HUES6 (cell line): Measurements from ENCODE around the gene NECAB2.

Source experiments
- H3K27ac ChIP-seq: 2 replicates; pipeline ENCODE4 v1.7.0; 2013; ENCODE audit warnings: low read depth, mild to moderate bottlenecking, low read length, inconsistent platforms
- H3K27me3 ChIP-seq: 2 replicates; pipeline ENCODE4 v1.6.1; 2013; ENCODE audit warnings: low read length; ENCODE audit not compliant: control insufficient read depth, insufficient read depth
- H3K36me3 ChIP-seq: 2 replicates; pipeline ENCODE4 v1.6.1; 2013; ENCODE audit warnings: low read length; ENCODE audit not compliant: control insufficient read depth, insufficient read depth
- H3K4me1 ChIP-seq: 2 replicates; pipeline ENCODE4 v1.6.1; 2013; ENCODE audit warnings: low read length; ENCODE audit not compliant: control insufficient read depth, insufficient read depth
- H3K4me3 ChIP-seq: 2 replicates; pipeline ENCODE4 v1.5.1; 2013; ENCODE audit warnings: low read depth, low read length
- H3K9ac ChIP-seq: one replicate; pipeline ENCODE4 v1.6.1; 2013; ENCODE audit warnings: mild to moderate bottlenecking, low read length
- H3K9me3 ChIP-seq: 2 replicates; pipeline ENCODE4 v1.6.1; 2013; ENCODE audit warnings: low read depth, low read length; ENCODE audit not compliant: control insufficient read depth, insufficient read depth

NECAB2 gene

GRCh38 chr16:83954577-83955016, 13.4 kb upstream of the NECAB2 start:
- peaks cover 3% of the 10 kb centered on the region; the same call in 1 of the 2 replicates for H3K9me3 ChIP-seq
- H3K4me1 ChIP-seq: peaks cover 11% of the 10 kb centered on the region; the same call in 1 of the 2 replicates
- no peak overlapping the region for H3K9ac ChIP-seq
- H3K4me3 ChIP-seq: no peak overlapping the region; the same call in 1 of the 2 replicates
- H3K36me3 ChIP-seq: no peaks in the 10 kb centered on the region; the same call in 1 of the 2 replicates
- H3K27me3 ChIP-seq: peaks cover 5% of the 10 kb centered on the region; the same call in 1 of the 2 replicates
- H3K27ac ChIP-seq: no peak overlapping the region

DNA sequence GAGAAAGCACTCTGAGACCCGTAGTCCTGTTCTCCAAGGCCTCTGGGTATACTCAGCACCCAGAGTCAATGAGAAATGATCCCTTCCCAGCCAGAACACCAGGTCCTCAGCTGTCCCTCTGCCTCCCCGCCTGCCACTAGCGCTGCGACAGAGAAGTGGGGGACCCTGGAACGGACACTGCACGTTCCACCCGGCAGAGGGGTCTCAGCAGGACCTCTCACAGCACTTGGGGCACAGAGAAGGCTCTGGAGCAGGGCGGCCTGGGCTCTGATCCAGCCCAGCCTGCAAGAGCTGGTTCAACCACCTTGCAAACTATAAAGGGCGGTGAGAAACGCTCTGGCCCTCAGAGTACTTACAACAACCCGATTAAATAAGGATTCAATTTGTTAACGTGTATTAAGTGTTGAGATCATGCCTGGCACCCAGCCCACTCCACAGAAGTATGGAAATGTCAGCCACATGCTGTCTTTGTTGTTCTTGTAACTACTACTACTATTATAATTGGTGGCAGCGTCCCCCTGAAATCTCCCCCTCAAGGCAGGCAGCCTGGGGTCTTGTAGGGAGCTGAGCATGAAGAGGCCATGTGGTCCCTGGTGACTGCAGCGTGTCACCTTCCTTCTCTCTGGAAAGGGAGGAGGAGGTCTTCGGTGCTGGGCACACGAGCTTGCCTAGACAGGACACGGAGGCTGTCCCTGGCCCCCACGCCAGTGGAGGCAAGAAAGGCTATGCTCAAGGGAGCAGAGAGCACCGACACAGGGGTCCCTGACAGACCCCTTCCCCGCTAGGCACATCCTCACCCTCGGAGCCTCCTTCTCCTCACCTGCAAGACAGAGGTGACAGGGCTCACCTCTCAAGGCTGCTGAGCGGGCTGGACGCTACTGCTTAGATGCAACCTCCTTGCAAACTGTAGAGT, 12.6 kb upstream of the NECAB2 start:
- H3K4me1 ChIP-seq: peaks cover 11% of the 10 kb centered on the region; the same call in 1 of the 2 replicates
- no peak overlapping the region for H3K4me3 ChIP-seq
- H3K27ac ChIP-seq: no peak overlapping the region
- H3K27me3 ChIP-seq: peaks cover 5% of the 10 kb centered on the region; the same call in 1 of the 2 replicates
- no peaks in the 10 kb centered on the region; the same call in 1 of the 2 replicates for H3K36me3 ChIP-seq
- no peak overlapping the region for H3K9ac ChIP-seq
- H3K9me3 ChIP-seq: peaks cover under 1% of the 10 kb centered on the region; the same call in 1 of the 2 replicates

- peaks cover 11% of the 10 kb centered on the region for H3K4me1 ChIP-seq
- no peak overlapping the region for H3K4me3 ChIP-seq
- H3K9ac ChIP-seq: no peak overlapping the region
- peaks cover 5% of the 10 kb centered on the region; the same call in 1 of the 2 replicates for H3K27me3 ChIP-seq
- no peaks in the 10 kb centered on the region; the same call in 1 of the 2 replicates for H3K36me3 ChIP-seq
- no peak overlapping the region for H3K27ac ChIP-seq
- no peaks in the 10 kb centered on the region for H3K9me3 ChIP-seq
Measured at GRCh38 chr16:83956336-83957289, 11.4 kb upstream of the NECAB2 start.

DNA sequence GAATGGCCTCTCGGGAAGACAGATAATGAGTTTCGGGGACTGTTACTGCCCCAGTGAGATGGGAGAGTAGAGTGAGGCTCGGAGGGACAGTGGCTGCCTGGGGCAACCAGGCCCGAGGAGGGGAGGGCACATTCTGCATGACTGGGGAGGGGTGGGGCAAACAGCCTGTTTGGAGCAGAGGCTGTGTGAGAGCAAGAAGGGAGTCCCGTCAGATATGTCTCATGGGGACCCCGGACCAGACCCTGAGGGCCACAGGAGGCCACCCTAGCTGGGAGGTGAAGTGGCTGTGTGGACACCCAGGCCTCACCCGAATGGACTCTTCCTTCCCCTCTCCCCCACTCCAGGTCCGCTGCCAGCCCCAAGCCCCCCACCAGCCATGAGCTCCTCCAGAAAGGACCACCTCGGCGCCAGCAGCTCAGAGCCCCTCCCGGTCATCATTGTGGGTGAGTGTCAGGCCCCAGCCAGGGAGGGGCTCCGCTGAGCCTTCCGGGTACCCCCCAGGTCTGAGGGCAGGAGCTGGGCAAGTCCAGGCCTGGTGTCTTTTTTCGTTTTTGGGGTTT, 10.7 kb upstream of the NECAB2 start:
- no peaks in the 10 kb centered on the region; the same call in 1 of the 2 replicates for H3K36me3 ChIP-seq
- H3K27me3 ChIP-seq: peaks cover 5% of the 10 kb centered on the region; the same call in 1 of the 2 replicates
- no peaks in the 10 kb centered on the region for H3K9me3 ChIP-seq
- no peak overlapping the region for H3K4me3 ChIP-seq
- H3K9ac ChIP-seq: no peak overlapping the region
- H3K4me1 ChIP-seq: peaks cover 11% of the 10 kb centered on the region
- no peak overlapping the region for H3K27ac ChIP-seq

GRCh38 chr16:83958137-83958845, 9.8 kb upstream of the NECAB2 start:
- no peak overlapping the region for H3K9ac ChIP-seq

GRCh38 chr16:83958846-83959565, 9.0 kb upstream of the NECAB2 start:
- no peak overlapping the region for H3K9ac ChIP-seq
- H3K4me1 ChIP-seq: peaks cover 9% of the 10 kb centered on the region
- no peak overlapping the region for H3K4me3 ChIP-seq
- no peaks in the 10 kb centered on the region for H3K9me3 ChIP-seq
- no peaks in the 10 kb centered on the region; the same call in 1 of the 2 replicates for H3K36me3 ChIP-seq
- H3K27ac ChIP-seq: no peak overlapping the region
- H3K27me3 ChIP-seq: peaks cover 5% of the 10 kb centered on the region; the same call in 1 of the 2 replicates

More at GRCh38 chr16:83958137-83958845, 9.8 kb upstream of the NECAB2 start:
- H3K27me3 ChIP-seq: peaks cover 5% of the 10 kb centered on the region; the same call in 1 of the 2 replicates
- H3K4me1 ChIP-seq: peaks cover 11% of the 10 kb centered on the region
- H3K36me3 ChIP-seq: no peaks in the 10 kb centered on the region; the same call in 1 of the 2 replicates
- no peaks in the 10 kb centered on the region for H3K9me3 ChIP-seq
- no peak overlapping the region for H3K27ac ChIP-seq
- H3K4me3 ChIP-seq: no peak overlapping the region

GRCh38 chr16:83959656-83960434, 8.2 kb upstream of the NECAB2 start:
- Histone ChIP-seq H3K27ac (no peak overlapping the region), H3K4me3 (no peak overlapping the region), H3K27me3 (peaks cover under 1% of the 10 kb centered on the region; the same call in 1 of the 2 replicates), H3K36me3 (no peaks in the 10 kb centered on the region; the same call in 1 of the 2 replicates), H3K9me3 (no peaks in the 10 kb centered on the region), H3K4me1 (peaks cover under 1% of the 10 kb centered on the region; the same call in 1 of the 2 replicates), H3K9ac (no peak overlapping the region)

- H3K4me3 ChIP-seq: no peak overlapping the region
- no peak overlapping the region for H3K27ac ChIP-seq
- no peaks in the 10 kb centered on the region for H3K9me3 ChIP-seq
- no peak overlapping the region for H3K9ac ChIP-seq
- no peaks in the 10 kb centered on the region; the same call in 1 of the 2 replicates for H3K4me1 ChIP-seq
- no peaks in the 10 kb centered on the region; the same call in 1 of the 2 replicates for H3K27me3 ChIP-seq
- no peaks in the 10 kb centered on the region; the same call in 1 of the 2 replicates for H3K36me3 ChIP-seq
Measured at GRCh38 chr16:83960521-83961249, 7.4 kb upstream of the NECAB2 start.
